GM23338 (cell line): Measurements from ENCODE around the gene TIAM1. TPM values are rescaled to one million over a fixed set of nuclear protein-coding genes. Genes with fewer than 3 reads are reported as not detected.

Source experiments
- ATAC-seq: fragments of 200-7000 bp; cut with Tn5 transposase; 3 replicates; pipeline ENCODE4 v1.9.1; 2020
- DNase-seq: peaks from one replicate; pipeline ENCODE4 v3.0.0-alpha.2; 2015; ENCODE audit warnings: low spot score
- H2AFZ ChIP-seq: fragments of 200-600 bp; sonication (generic); 2 replicates; pipeline ENCODE4 v1.8.0; 2016; ENCODE audit warnings: antibody characterized with exemption, mild to moderate bottlenecking, moderate library complexity
- H3F3A ChIP-seq: fragments of 200-600 bp; sonication (generic); replicated peaks from 2 replicates; pipeline ENCODE4 v1.8.0; 2017; ENCODE audit warnings: antibody characterized with exemption, mixed run types, low read depth
- H3K27ac ChIP-seq: fragments of 200-600 bp; sonication (generic); 2 replicates; pipeline ENCODE4 v1.6.1; 2016; ENCODE audit warnings: low read depth
- H3K27me3 ChIP-seq: fragments of 200-600 bp; sonication (generic); 2 replicates; pipeline ENCODE4 v1.8.0; 2016; ENCODE audit warnings: mild to moderate bottlenecking, mixed run types, moderate library complexity; ENCODE audit not compliant: insufficient read depth
- H3K36me3 ChIP-seq: fragments of 200-600 bp; sonication (generic); 2 replicates; pipeline ENCODE4 v1.8.0; 2016; ENCODE audit warnings: mild to moderate bottlenecking; ENCODE audit not compliant: insufficient read depth
- H3K4me1 ChIP-seq: fragments of 200-600 bp; sonication (generic); 2 replicates; pipeline ENCODE4 v1.8.0; 2016; ENCODE audit warnings: mild to moderate bottlenecking, moderate library complexity; ENCODE audit not compliant: insufficient read depth
- H3K4me2 ChIP-seq: fragments of 200-600 bp; sonication (generic); 2 replicates; pipeline ENCODE4 v1.7.1; 2017; ENCODE audit warnings: mixed run types
- H3K4me3 ChIP-seq: fragments of 200-600 bp; sonication (generic); 2 replicates; pipeline ENCODE4 v1.6.1; 2016; ENCODE audit warnings: mixed run types
- H3K79me2 ChIP-seq: fragments of 200-600 bp; sonication (generic); replicated peaks from 2 replicates; pipeline ENCODE4 v1.8.0; 2017; ENCODE audit warnings: mild to moderate bottlenecking; ENCODE audit not compliant: insufficient read depth
- H3K9me2 ChIP-seq: fragments of 200-600 bp; sonication (generic); 2 replicates; pipeline ENCODE4 v1.8.0; 2017; ENCODE audit not compliant: insufficient read depth
- H4K20me1 ChIP-seq: fragments of 200-600 bp; sonication (generic); replicated peaks from 2 replicates; pipeline ENCODE4 v1.8.0; 2017; ENCODE audit warnings: mild to moderate bottlenecking; ENCODE audit not compliant: insufficient read depth
- H3K27ac Mint-ChIP-seq: 2 replicates; pipeline ENCODE4 v1.8.0; 2020; ENCODE audit warnings: inconsistent platforms, mild to moderate bottlenecking, moderate library complexity, mixed read lengths
- H3K27me3 Mint-ChIP-seq: 3 replicates; pipeline ENCODE4 v1.8.0; 2022; ENCODE audit warnings: low read depth, mild to moderate bottlenecking, moderate library complexity, mixed read lengths, inconsistent platforms; ENCODE audit not compliant: insufficient read depth, poor library complexity
- H3K36me3 Mint-ChIP-seq: 3 replicates; pipeline ENCODE4 v1.8.0; 2021; ENCODE audit warnings: low read depth, mild to moderate bottlenecking, inconsistent platforms, moderate library complexity, mixed read lengths
- H3K4me1 Mint-ChIP-seq: 3 replicates; pipeline ENCODE4 v1.8.0; 2020; ENCODE audit warnings: mild to moderate bottlenecking, inconsistent platforms, mixed read lengths
- H3K4me3 Mint-ChIP-seq: 3 replicates; pipeline ENCODE4 v1.8.0; 2021; ENCODE audit warnings: moderate library complexity, mild to moderate bottlenecking, inconsistent platforms, mixed read lengths
- H3K9me3 Mint-ChIP-seq: 3 replicates; pipeline ENCODE4 v1.8.0; 2020; ENCODE audit warnings: moderate library complexity, mild to moderate bottlenecking, inconsistent platforms, mixed read lengths
- CREB1 ChIP-seq: fragments of 250-450 bp; sonication (Bioruptor Pico); IDR thresholded peaks from 2 replicates; pipeline ENCODE4 v1.5.0; 2020; ENCODE audit warnings: low read depth, mild to moderate bottlenecking, moderate library complexity
- CTCF ChIP-seq, 2 experiments: fragments of 200-600 bp in 1 of 2; sonication (generic) in 1 of 2; conservative IDR thresholded peaks; 2 replicates each; pipeline versions ENCODE4 v1.5.1 to v1.6.1; 2016 to 2017; ENCODE audit warnings: antibody characterized with exemption in 2 of 2, low read depth in 2 of 2, mild to moderate bottlenecking in 2 of 2, moderate library complexity in 1 of 2
- EZH2phosphoT487 ChIP-seq: fragments of 200-600 bp; sonication (generic); IDR thresholded peaks from one replicate; pipeline ENCODE4 v1.8.1; 2018; ENCODE audit warnings: antibody characterized with exemption; ENCODE audit not compliant: unreplicated experiment
- NANOG ChIP-seq: IDR thresholded peaks from 2 replicates; pipeline ENCODE4 v1.6.1; 2016; ENCODE audit warnings: antibody characterized with exemption, borderline replicate concordance
- REST ChIP-seq: IDR thresholded peaks from one replicate; pipeline ENCODE4 v1.6.1; 2018; ENCODE audit warnings: antibody characterized with exemption; ENCODE audit not compliant: unreplicated experiment
- ZNF331 ChIP-seq: fragments of 250-450 bp; sonication (Bioruptor Pico); IDR thresholded peaks from 2 replicates; pipeline ENCODE4 v1.5.0; 2020; ENCODE audit warnings: low read depth, mild to moderate bottlenecking, moderate library complexity
- ZNF462 ChIP-seq: fragments of 250-450 bp; sonication (Bioruptor Pico); IDR thresholded peaks from 2 replicates; pipeline ENCODE4 v1.5.0; 2020; ENCODE audit warnings: mild to moderate bottlenecking, moderate library complexity
- polyA plus RNA-seq: library from polyadenylated mRNA; unstranded; fragments of >200 nt; fragmentation: Nextera tagmentation; extraction: Ambion mirVana; gene quantifications from 2 replicates; pipeline ENCODE4 v1.2.1, GENCODE V29; 2016
- total RNA-seq: library from RNA; depleted of rRNA; stranded (reverse); fragments of >200 nt; shearing (Covaris generic); gene quantifications from 2 replicates; pipeline ENCODE4 v1.2.3, GENCODE V29; 2014

TIAM1 gene
- total and polyA plus RNA-seq, 2 experiments from 2014 or later: 18.5 to 20.0 TPM

- no peak for TF ChIP-seq REST
These were observed 244.9 kb downstream of the TIAM1 start (continued) for GRCh38 chr21:31099122-31099521.

GRCh38 chr21:31098576-31099005 lies 245.5 kb downstream of the TIAM1 start:
- no peak overlapping the region for H3K27ac Mint-ChIP-seq
- Histone ChIP-seq H3K27ac (no peak overlapping the region), H3K4me1 (peaks cover 3% of the 10 kb centered on the region), H3K36me3 (no peaks in the 10 kb centered on the region), H3K4me3 (no peak overlapping the region), H3K79me2 (no peaks in the 10 kb centered on the region), H3F3A (no peaks in the 10 kb centered on the region; the same call in 1 of the 2 replicates), H2AFZ (no peak overlapping the region), H3K27me3 (no peaks in the 10 kb centered on the region), H3K4me2 (no peak overlapping the region), H3K9me2 (peaks cover 3% of the 10 kb centered on the region; the same call in 1 of the 2 replicates), H4K20me1 (no peaks in the 10 kb centered on the region)
- H3K9me3 Mint-ChIP-seq: no peaks in the 10 kb centered on the region
- ATAC-seq (peak; percentile 95), DNase-seq (peak; percentile 90)
- peaks cover 10% of the 10 kb centered on the region for H3K27me3 Mint-ChIP-seq
- no peaks in the 10 kb centered on the region for H3K36me3 Mint-ChIP-seq
- peaks cover 7% of the 10 kb centered on the region for H3K4me1 Mint-ChIP-seq
- H3K4me3 Mint-ChIP-seq: no peak overlapping the region
- TF ChIP-seq CTCF (conservative IDR thresholded peaks at IDR 0.05; ENCODE audit: low read depth in 2 of 2): peak; percentile 94 to 95
- TF ChIP-seq NANOG: no peak
- 0 out of 2 replicates have a peak, but pooled peaks have one; percentile 2 for TF ChIP-seq CREB1 (CRISPR knock-in tag)
- TF ChIP-seq ZNF331 (CRISPR knock-in tag): no peak

GRCh38 chr21:31092832-31093625 lies 251.0 kb downstream of the TIAM1 start:
- Mint-ChIP-seq H3K27ac (no peak overlapping the region), H3K27me3 (peaks cover 3% of the 10 kb centered on the region), H3K36me3 (no peaks in the 10 kb centered on the region), H3K9me3 (peaks cover 1% of the 10 kb centered on the region; the same call in 2 of the 3 replicates), H3K4me3 (no peak overlapping the region), H3K4me1 (no peaks in the 10 kb centered on the region)
- no peak for DNase-seq
- Histone ChIP-seq H3K79me2 (no peaks in the 10 kb centered on the region), H3F3A (no peaks in the 10 kb centered on the region), H2AFZ (peak overlapping the region; percentile 87), H3K9me2 (peaks cover 6% of the 10 kb centered on the region), H4K20me1 (no peaks in the 10 kb centered on the region), H3K36me3 (no peaks in the 10 kb centered on the region), H3K4me2 (no peak overlapping the region), H3K4me1 (no peaks in the 10 kb centered on the region), H3K27ac (no peak overlapping the region), H3K4me3 (no peak overlapping the region), H3K27me3 (no peaks in the 10 kb centered on the region)
- ATAC-seq: no peak
- TF ChIP-seq EZH2phosphoT487: no peak
- no peak for TF ChIP-seq ZNF462 (CRISPR knock-in tag)
